H1 (cell line): ENCODE data around the gene KCNT1. TPM values are rescaled to one million over a fixed set of nuclear protein-coding genes. Genes with fewer than 3 reads are reported as not detected.

ENCODE experiments used
- ASH2L ChIP-seq: fragments of 200-600, 300-600 bp; sonication (generic); IDR thresholded peaks from one replicate; pipeline ENCODE4 v1.7.1; 2017; ENCODE audit warnings: low read length
- BRCA1 ChIP-seq: IDR thresholded peaks from 2 replicates; pipeline ENCODE4 v1.6.1; 2012; ENCODE audit warnings: low read depth, low read length, improper control_type of control experiment
- CHD1 ChIP-seq: IDR thresholded peaks from 2 replicates; pipeline ENCODE4 v1.6.1; 2012; ENCODE audit warnings: low read depth, low read length, improper control_type of control experiment
- CHD7 ChIP-seq: fragments of 300-600 bp; sonication (generic); IDR thresholded peaks from 2 replicates; pipeline ENCODE4 v1.7.1; 2012; ENCODE audit warnings: low read length, moderate library complexity, mild to moderate bottlenecking, inconsistent platforms; ENCODE audit not compliant: insufficient replicate concordance
- KDM5A ChIP-seq: fragments of 200-600 bp; IDR thresholded peaks from 2 replicates; pipeline ENCODE4 v1.7.1; 2012; ENCODE audit warnings: mild to moderate bottlenecking, low read length, inconsistent platforms, mixed read lengths
- RAD21 ChIP-seq, 2 experiments: IDR thresholded peaks in 1 of 2; conservative IDR thresholded peaks in 1 of 2; 2 replicates each; pipeline ENCODE4 v1.6.1; 2011; ENCODE audit warnings: low read depth in 2 of 2, low read length in 2 of 2, improper control_type of control experiment in 1 of 2, inconsistent platforms in 1 of 2, mild to moderate bottlenecking in 1 of 2, moderate library complexity in 1 of 2
- polyA plus RNA-seq, 7 experiments: library from polyadenylated mRNA; depleted of rRNA in 3 of 7; stranded (reverse) in 5 of 7; unstranded in 2 of 7; fragments of >200 nt in 5 of 7; fragments of 200-250 nt in 2 of 7; gene quantifications; 1 replicate in 5 of 7; 2 replicates in 1 of 7; 4 replicates in 1 of 7; pipeline versions ENCODE4 v1.2.1 to v1.2.3, GENCODE V29; 2011 to 2013; ENCODE audit warnings: missing spikeins in 2 of 7, mixed read lengths in 2 of 7
- total RNA-seq: library from RNA; stranded (reverse); fragmentation: NEBNext Ultra II Directional; extraction: Animal tissue kit (Norgen Biotek cat#: 25700); gene quantifications from 2 replicates; pipeline ENCODE4 v1.2.1, GENCODE V29; 2021

Gene KCNT1
- total and polyA plus RNA-seq, 2 of the 8 experiments (the other 6 are each of a cell fraction or from before 2014, with no cell fraction given) = 0.13 to 0.20 TPM

- TF ChIP-seq CHD7 = no peak
- TF ChIP-seq RAD21 (IDR thresholded peaks at IDR 0.05 in 1 of 2, conservative IDR thresholded peaks at IDR 0.05 in 1 of 2; ENCODE audit: low read depth in 2 of 2, low read length in 2 of 2) = no peak
- TF ChIP-seq KDM5A = no peak
- no peak for TF ChIP-seq ASH2L
- TF ChIP-seq BRCA1 = no peak
- TF ChIP-seq CHD1 = no peak
- TF ChIP-seq, all 59 proteins: peak for 0
Observed at GRCh38 chr9:135826188-135826545, 124.2 kb downstream of the KCNT1 start (continued).
